Mammary epithelial cell (primary cell): Measurements from ENCODE around the gene FAF1.

Source experiments
- CTCF ChIP-seq, 2 donors: IDR thresholded peaks in 1 of 2; conservative IDR thresholded peaks in 1 of 2; 2 replicates each; pipeline ENCODE4 v1.5.1; 2011 to 2012; ENCODE audit warnings: inconsistent platforms in 2 of 2, low read length in 2 of 2, mild to moderate bottlenecking in 2 of 2, control low read depth in 1 of 2, low read depth in 1 of 2; ENCODE audit not compliant: insufficient read depth in 1 of 2; ENCODE audit errors: extremely low read depth in 1 of 2
- EZH2 ChIP-seq: IDR thresholded peaks from 2 replicates; pipeline ENCODE4 v1.6.1; 2012; ENCODE audit warnings: low read length, inconsistent platforms, borderline replicate concordance

- TF ChIP-seq CTCF (conservative IDR thresholded peaks at IDR 0.05 in 1 of 2, IDR thresholded peaks at IDR 0.05 in 1 of 2; ENCODE audit: extremely low read depth in 1 of 2, insufficient read depth in 1 of 2, low read depth in 1 of 2, low read length in 2 of 2) (no peak), EZH2 (no peak)
Observed at GRCh38 chr1:50559421-50559820, 400.6 kb downstream of the FAF1 start.
